GM12878 (cell line): ENCODE data around the gene SNX3.

Source experiments
- BHLHE40 ChIP-seq, 2 experiments: fragments of 450-650 bp in 1 of 2; IDR thresholded peaks; 2 replicates each; pipeline ENCODE4 v1.6.1; 2011 to 2017; ENCODE audit warnings: low read depth in 2 of 2, borderline replicate concordance in 1 of 2, improper control_type of control experiment in 1 of 2, low read length in 1 of 2, mild to moderate bottlenecking in 1 of 2
- CHD2 ChIP-seq: IDR thresholded peaks from 2 replicates; pipeline ENCODE4 v1.6.1; 2011; ENCODE audit warnings: low read depth, low read length, improper control_type of control experiment, borderline replicate concordance
- EZH2 ChIP-seq: IDR thresholded peaks from 2 replicates; pipeline ENCODE4 v1.6.1; 2012; ENCODE audit warnings: low read depth, mild to moderate bottlenecking, control low read depth, inconsistent platforms, low read length, borderline replicate concordance; ENCODE audit not compliant: control insufficient read depth
- HDGF ChIP-seq: fragments of 450-650 bp; IDR thresholded peaks from 2 replicates; pipeline ENCODE4 v1.6.1; 2016; ENCODE audit warnings: antibody characterized with exemption
- LARP7 ChIP-seq: fragments of 450-650 bp; IDR thresholded peaks from 2 replicates; pipeline ENCODE4 v1.6.1; 2017; ENCODE audit warnings: mild to moderate bottlenecking
- MTA3 ChIP-seq: IDR thresholded peaks from 2 replicates; pipeline ENCODE4 v1.6.1; 2012; ENCODE audit warnings: low read length, inconsistent platforms, borderline replicate concordance
- POLR2A ChIP-seq: IDR thresholded peaks from 2 replicates; pipeline ENCODE4 v1.6.1; 2011; ENCODE audit warnings: low read depth, mild to moderate bottlenecking, low read length
- TF ChIP-seq, protein P1 (sequence below): IDR thresholded peaks from 2 replicates; pipeline ENCODE4 v1.6.1; 2011; ENCODE audit warnings: low read depth, low read length, improper control_type of control experiment, borderline replicate concordance
- TF ChIP-seq, protein P2 (sequence below): IDR thresholded peaks from 2 replicates; pipeline ENCODE4 v1.6.1; 2012; ENCODE audit warnings: mild to moderate bottlenecking, low read depth, low read length

DNA sequence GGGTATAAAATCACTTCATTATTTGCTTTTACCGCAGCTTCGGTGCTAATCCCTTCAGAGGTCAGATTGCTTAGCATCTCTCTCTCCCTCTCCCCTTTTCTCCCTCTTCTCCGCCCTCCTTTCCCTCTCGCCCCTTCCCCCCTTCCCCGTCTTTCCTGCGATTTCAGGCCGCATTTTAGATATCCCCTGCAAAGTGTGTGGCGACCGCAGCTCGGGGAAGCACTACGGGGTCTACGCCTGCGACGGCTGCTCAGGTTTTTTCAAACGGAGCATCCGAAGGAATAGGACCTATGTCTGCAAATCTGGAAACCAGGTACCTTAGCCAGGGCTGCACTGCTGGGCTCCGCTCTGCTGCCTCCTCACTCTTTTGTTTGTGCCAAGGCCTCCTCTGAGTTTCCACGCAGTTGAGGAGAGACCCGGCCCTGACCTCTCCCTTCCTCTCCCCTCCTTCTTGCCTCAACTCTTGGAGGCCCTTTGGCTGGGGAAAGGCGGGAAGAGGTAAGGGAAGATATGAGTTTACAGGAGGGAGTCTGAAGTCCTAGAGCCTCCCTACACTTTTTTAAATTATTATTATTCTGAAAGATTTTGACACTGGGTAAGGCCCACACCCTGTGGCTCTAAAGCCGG lies 89.4 kb downstream of the SNX3 start:
- TF ChIP-seq BHLHE40 (IDR thresholded peaks at IDR 0.05; ENCODE audit: borderline replicate concordance in 1 of 2, low read depth in 2 of 2, low read length in 1 of 2) (no peak), LARP7 (no peak), MTA3 (no peak), CHD2 (no peak), HDGF (no peak), EZH2 (no peak), POLR2A (no peak)
- TF ChIP-seq, protein P1, sequence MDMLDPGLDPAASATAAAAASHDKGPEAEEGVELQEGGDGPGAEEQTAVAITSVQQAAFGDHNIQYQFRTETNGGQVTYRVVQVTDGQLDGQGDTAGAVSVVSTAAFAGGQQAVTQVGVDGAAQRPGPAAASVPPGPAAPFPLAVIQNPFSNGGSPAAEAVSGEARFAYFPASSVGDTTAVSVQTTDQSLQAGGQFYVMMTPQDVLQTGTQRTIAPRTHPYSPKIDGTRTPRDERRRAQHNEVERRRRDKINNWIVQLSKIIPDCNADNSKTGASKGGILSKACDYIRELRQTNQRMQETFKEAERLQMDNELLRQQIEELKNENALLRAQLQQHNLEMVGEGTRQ, result no peak
- TF ChIP-seq, protein P2, sequence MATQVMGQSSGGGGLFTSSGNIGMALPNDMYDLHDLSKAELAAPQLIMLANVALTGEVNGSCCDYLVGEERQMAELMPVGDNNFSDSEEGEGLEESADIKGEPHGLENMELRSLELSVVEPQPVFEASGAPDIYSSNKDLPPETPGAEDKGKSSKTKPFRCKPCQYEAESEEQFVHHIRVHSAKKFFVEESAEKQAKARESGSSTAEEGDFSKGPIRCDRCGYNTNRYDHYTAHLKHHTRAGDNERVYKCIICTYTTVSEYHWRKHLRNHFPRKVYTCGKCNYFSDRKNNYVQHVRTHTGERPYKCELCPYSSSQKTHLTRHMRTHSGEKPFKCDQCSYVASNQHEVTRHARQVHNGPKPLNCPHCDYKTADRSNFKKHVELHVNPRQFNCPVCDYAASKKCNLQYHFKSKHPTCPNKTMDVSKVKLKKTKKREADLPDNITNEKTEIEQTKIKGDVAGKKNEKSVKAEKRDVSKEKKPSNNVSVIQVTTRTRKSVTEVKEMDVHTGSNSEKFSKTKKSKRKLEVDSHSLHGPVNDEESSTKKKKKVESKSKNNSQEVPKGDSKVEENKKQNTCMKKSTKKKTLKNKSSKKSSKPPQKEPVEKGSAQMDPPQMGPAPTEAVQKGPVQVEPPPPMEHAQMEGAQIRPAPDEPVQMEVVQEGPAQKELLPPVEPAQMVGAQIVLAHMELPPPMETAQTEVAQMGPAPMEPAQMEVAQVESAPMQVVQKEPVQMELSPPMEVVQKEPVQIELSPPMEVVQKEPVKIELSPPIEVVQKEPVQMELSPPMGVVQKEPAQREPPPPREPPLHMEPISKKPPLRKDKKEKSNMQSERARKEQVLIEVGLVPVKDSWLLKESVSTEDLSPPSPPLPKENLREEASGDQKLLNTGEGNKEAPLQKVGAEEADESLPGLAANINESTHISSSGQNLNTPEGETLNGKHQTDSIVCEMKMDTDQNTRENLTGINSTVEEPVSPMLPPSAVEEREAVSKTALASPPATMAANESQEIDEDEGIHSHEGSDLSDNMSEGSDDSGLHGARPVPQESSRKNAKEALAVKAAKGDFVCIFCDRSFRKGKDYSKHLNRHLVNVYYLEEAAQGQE, result no peak
